Esophagus squamous epithelium (tissue), 5 donors: ENCODE measurements around the gene MTX1. TPM values are rescaled to one million over a fixed set of nuclear protein-coding genes. Genes with fewer than 3 reads are reported as not detected.
A peak's percentile ranks its signal among the peaks of the same experiment; 100 is the strongest.

Experiments used
- DNase-seq: peaks from one replicate; lab custom pipeline; 2025; lab: John Stamatoyannopoulos, UW
- H3K27ac ChIP-seq, 4 donors: fragments of 200-600 bp; sonication (generic); one replicate each; pipeline ENCODE4 v1.5.1; 2016 to 2019; ENCODE audit warnings: mild to moderate bottlenecking in 1 of 4
- H3K27me3 ChIP-seq, 4 donors: fragments of 200-600 bp; sonication (generic); 1 replicate in 3 of 4; 2 replicates in 1 of 4; pipeline versions ENCODE4 v1.5.1 to v1.6.0; 2017 to 2021; ENCODE audit warnings: antibody characterized with exemption in 1 of 4
- H3K36me3 ChIP-seq, 3 donors: fragments of 200-600 bp; sonication (generic); one replicate each; pipeline ENCODE4 v1.5.1; 2016 to 2019
- H3K4me1 ChIP-seq, 3 donors: fragments of 200-600 bp; sonication (generic); one replicate each; pipeline ENCODE4 v1.5.1; 2017 to 2019
- H3K4me3 ChIP-seq, 4 donors: fragments of 200-600 bp; sonication (generic); 1 replicate in 3 of 4; 2 replicates in 1 of 4; pipeline ENCODE4 v1.5.1; 2016 to 2019; ENCODE audit warnings: mild to moderate bottlenecking in 2 of 4, moderate library complexity in 1 of 4
- H3K9me3 ChIP-seq, 3 donors: fragments of 200-600 bp; sonication (generic); one replicate each; pipeline ENCODE4 v1.5.1; 2016 to 2019
- POLR2A ChIP-seq, 4 donors: fragments of 450-650 bp; IDR thresholded peaks; one replicate each; pipeline ENCODE4 v1.6.1; 2017; ENCODE audit warnings: antibody characterized with exemption in 4 of 4, mild to moderate bottlenecking in 4 of 4, moderate library complexity in 3 of 4
- WGBS, 2 donors: methylation state at CpG; one replicate each; pipeline ENCODE4 v1.1.5; 2018; 5-methylcytosine and 5-hydroxymethylcytosine counted together
- intact Hi-C: fragments of 100-400 bp; cut with DNase I; formaldehyde crosslinking; loops from one replicate; pipeline ENCODE4 v1.15.0; 2022
- total RNA-seq, 4 donors: library from RNA; depleted of rRNA; stranded (reverse); fragments of >200 nt; gene quantifications; one replicate each; pipeline ENCODE4 v1.1.0, GENCODE V29; 2016
- TF ChIP-seq, protein P1 (sequence below), 6 experiments: fragments of 450-650 bp in 4 of 6; fragments of 200-600 bp in 2 of 6; sonication (generic) in 2 of 6; IDR thresholded peaks; one replicate each; pipeline ENCODE4 v1.5.1; 2016 to 2019; ENCODE audit warnings: antibody characterized with exemption in 6 of 6, mild to moderate bottlenecking in 4 of 6, moderate library complexity in 4 of 6
- donor health status: DM: yes; HTN: yes; CAD: no.

MTX1 gene
- total RNA-seq, 4 donors from 2014 or later = 34.0 to 59.1 (median 42.9) TPM

DNA sequence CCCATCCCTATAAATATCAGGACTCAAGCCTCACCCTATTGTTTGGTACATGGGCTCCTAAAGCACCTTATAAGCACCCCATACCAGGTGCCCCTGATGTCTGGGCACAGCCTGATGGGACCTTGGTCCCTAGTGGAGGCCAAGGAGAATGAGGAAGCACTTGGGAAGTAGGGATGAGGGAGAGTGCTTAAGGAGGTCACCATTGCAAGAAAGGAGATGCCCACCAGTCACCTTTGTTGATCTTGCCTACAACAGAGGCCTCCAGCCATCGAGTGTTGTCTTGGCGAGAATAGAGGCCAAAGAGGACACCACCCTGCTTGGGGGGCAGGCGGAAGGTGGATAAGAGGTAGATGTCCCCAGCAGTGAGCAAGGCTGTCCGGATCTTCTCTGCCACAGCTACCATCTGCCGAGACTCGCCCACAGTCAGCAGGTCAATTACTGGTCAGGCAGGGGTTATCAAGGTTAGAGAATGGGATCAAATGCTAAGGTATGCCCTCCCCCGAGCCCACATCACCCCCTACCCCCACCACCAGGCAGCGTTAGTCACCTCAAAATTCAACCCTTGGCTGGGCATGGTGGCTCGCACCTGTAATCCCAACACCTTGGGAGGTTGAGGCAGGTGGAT is 2.4 kb upstream of the MTX1 start:
- peaks cover 21 to 46% (median 26%) of the 10 kb centered on the region in 3 donors for H3K4me1 ChIP-seq
- 43 to 79% methylated on average over 4 to 6 of the region's 9 CpGs for WGBS, 2 donors
- no peak for DNase-seq
- TF ChIP-seq, protein P1, sequence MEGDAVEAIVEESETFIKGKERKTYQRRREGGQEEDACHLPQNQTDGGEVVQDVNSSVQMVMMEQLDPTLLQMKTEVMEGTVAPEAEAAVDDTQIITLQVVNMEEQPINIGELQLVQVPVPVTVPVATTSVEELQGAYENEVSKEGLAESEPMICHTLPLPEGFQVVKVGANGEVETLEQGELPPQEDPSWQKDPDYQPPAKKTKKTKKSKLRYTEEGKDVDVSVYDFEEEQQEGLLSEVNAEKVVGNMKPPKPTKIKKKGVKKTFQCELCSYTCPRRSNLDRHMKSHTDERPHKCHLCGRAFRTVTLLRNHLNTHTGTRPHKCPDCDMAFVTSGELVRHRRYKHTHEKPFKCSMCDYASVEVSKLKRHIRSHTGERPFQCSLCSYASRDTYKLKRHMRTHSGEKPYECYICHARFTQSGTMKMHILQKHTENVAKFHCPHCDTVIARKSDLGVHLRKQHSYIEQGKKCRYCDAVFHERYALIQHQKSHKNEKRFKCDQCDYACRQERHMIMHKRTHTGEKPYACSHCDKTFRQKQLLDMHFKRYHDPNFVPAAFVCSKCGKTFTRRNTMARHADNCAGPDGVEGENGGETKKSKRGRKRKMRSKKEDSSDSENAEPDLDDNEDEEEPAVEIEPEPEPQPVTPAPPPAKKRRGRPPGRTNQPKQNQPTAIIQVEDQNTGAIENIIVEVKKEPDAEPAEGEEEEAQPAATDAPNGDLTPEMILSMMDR (IDR thresholded peaks at IDR 0.05) = no peak
- no peak for TF ChIP-seq POLR2A (IDR thresholded peaks at IDR 0.05)
- no peaks in the 10 kb centered on the region for H3K27me3 ChIP-seq
- peak overlapping the region in 1 of 4 donors; percentile 98 for H3K27ac ChIP-seq
- H3K9me3 ChIP-seq = no peaks in the 10 kb centered on the region
- no peak overlapping the region for H3K4me3 ChIP-seq
- peaks cover 0 to 20% (median 0%) of the 10 kb centered on the region in 3 donors for H3K36me3 ChIP-seq
- intact Hi-C loops = loop anchor here (5.0 kb wide), 1 partner anchor 36 kb away; a partner anchor contains a TSS

DNA sequence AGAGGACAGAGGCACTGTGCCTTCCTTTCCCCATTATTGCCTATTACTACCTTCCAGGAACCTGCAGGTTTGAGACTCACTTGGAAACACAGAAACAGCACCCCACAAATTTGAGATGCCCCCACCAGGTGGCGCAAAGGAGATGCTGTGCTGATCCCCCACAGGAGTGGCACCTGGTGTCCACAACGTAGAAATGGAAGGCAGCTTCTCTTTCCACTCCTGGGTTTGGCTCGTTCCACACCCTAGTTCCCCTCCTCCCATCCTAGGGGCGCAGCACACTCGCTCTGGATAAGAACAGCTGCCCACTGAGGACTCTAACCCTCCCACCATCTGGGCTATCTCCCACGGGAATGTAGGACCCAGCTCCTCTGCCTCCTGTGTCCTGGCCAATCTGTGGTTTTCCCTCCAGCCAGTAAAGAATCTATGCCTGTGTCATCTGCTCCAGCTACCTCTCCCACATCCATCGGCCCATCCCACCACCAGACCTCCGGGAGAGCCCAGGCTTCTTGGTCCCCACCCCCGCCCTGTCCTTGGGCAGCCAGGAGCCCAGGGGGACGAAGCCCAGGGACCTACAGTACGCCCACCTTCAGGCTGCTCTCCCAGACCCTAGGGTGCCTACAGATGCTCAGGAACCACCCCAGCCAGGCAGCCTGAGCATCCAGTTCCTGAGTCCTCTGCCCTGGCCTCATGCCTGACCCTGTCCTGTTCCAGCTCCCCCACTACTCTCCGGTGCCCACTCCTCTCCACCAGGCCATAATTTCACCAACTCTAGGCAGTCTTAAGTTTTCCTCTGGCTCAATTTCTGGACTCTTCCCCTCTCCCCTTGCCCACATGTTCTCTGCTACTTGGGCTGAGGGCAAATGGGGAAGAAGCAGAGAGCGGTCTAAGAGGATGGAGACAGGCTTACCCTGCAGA is 1.3 kb upstream of the MTX1 start:
- Histone ChIP-seq H3K9me3 (no peaks in the 10 kb centered on the region), H3K27me3 (no peaks in the 10 kb centered on the region), H3K4me3 (peak overlapping the region in 3 of 4 donors; percentile 79 to 87 (median 84)), H3K27ac (peak overlapping the region; percentile 97 to 99 (median 98)), H3K4me1 (peaks cover 21 to 47% (median 26%) of the 10 kb centered on the region in 3 donors), H3K36me3 (peaks cover 0 to 20% (median 0%) of the 10 kb centered on the region in 3 donors)
- 5 to 15% methylated on average over 8 to 9 of the region's 13 CpGs for WGBS, 2 donors
- TF ChIP-seq, protein P1 (IDR thresholded peaks at IDR 0.05) = peak; percentile 76 to 92 (median 86)
- TF ChIP-seq POLR2A (IDR thresholded peaks at IDR 0.05) = no peak
- intact Hi-C loops = loop anchor here (5.0 kb wide), 1 partner anchor 35 kb away; a partner anchor contains a TSS
- DNase-seq = peak; percentile 46

DNA sequence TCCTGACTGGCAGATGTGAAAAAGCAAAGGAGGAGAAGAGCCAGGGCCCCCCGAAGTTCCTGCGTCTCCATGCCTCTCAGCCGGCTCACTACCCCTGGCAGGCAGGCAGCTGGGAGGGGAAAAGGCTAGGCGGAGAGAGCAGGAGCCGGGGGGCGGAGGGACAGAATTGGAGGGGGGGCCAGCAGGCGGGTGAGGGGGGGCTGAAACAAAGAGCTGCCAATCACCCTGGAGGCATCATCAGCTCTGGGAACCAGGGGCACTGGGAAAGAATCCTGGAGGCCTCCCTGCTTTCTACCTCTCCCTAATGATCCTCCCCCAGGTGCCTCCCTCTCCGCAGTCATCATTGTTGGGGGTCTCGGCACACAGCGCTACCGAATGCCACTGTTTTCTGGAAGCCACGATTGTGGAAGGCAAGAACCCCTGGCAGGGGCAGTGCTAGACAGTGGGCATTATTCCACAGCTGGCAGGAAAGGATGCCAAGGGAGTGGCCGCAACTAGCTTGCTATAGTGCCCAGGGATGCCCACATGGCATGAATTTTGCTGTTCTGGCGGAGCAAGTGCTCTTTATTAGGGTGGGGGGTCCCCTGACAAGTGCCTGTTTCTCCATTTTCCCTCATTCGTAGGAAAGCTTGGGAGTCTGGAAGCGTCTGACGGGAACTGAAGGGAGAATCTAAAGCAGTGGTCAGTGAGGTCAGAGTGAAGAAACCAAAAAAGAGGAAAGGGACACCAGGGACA is 522 bp upstream of the MTX1 start, which contains the start of gene THBS3:
Gene THBS3 (minus strand): TSS at position 92 of the 735 bp plus-strand sequence. CDS start 21 bp downstream, at position 71.
- H3K36me3 ChIP-seq = peaks cover 0 to 26% (median 0%) of the 10 kb centered on the region in 3 donors
- H3K27ac ChIP-seq = peak within 1 kb of the TSS; percentile 97 to 99 (median 98)
- intact Hi-C loops = loop anchor here (5.0 kb wide), 1 partner anchor 34 kb away; a partner anchor contains a TSS
- H3K9me3 ChIP-seq = no peaks in the 10 kb centered on the region
- DNase-seq = no peak
- no peak for TF ChIP-seq POLR2A (IDR thresholded peaks at IDR 0.05)
- TF ChIP-seq, protein P1 (IDR thresholded peaks at IDR 0.05) = no peak
- no peaks in the 10 kb centered on the region for H3K27me3 ChIP-seq
- H3K4me3 ChIP-seq = peak within 1 kb of the TSS; percentile 79 to 100 (median 86)
- 6 to 7% methylated on average over 13 to 16 of the region's 17 CpGs for WGBS, 2 donors
- peaks cover 21 to 47% (median 26%) of the 10 kb centered on the region in 3 donors for H3K4me1 ChIP-seq

DNA sequence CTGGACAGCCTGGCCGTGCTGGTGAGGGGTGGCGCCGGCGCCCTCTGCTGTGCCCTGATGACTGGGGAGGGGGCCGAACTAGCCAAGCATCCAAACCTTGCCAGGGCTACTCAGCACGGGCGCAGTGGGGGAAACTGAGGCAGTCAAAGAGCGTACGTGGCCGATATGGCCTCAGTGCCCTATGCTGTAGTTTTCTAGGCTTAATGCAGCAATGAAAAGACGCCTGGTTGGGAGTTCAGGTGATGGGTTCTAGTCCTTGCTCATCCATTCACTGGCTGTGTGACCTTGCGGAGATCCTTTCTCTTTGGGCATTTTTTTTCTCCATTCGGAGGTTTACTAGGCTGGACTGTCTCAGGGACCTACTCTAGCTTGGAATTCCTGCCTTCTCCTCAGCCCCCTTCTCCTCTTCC is 822 bp downstream of the MTX1 start:
- no peak for DNase-seq
- TF ChIP-seq, protein P1 (IDR thresholded peaks at IDR 0.05) = no peak
- no peak for TF ChIP-seq POLR2A (IDR thresholded peaks at IDR 0.05)
- Histone ChIP-seq H3K36me3 (peaks cover 0 to 26% (median 0%) of the 10 kb centered on the region in 3 donors), H3K9me3 (no peaks in the 10 kb centered on the region), H3K27me3 (no peaks in the 10 kb centered on the region), H3K4me3 (peak overlapping the region; percentile 79 to 100 (median 86)), H3K27ac (peak overlapping the region; percentile 97 to 99 (median 98)), H3K4me1 (peaks cover 21 to 47% (median 26%) of the 10 kb centered on the region in 3 donors)
- intact Hi-C loops = loop anchor here (5.0 kb wide), 1 partner anchor 33 kb away; a partner anchor contains a TSS
- WGBS, 2 donors = 3 to 10% methylated on average over 6 to 10 of the region's 13 CpGs
